B cell (primary cell): ENCODE results near the gene CRHR2. TPM values are rescaled to one million over a fixed set of nuclear protein-coding genes. Genes with fewer than 3 reads are reported as not detected.

Experiments used
- ATAC-seq: fragments of 200-7000 bp; cut with Tn5 transposase; one replicate; pipeline ENCODE4 v1.10.0; 2021; ENCODE audit warnings: low read depth, mild to moderate bottlenecking, moderate number of reproducible peaks, moderate library complexity
- CTCF ChIA-PET: fragments of 350-600 bp; sonication (Branson Sonifier 250); formaldehyde crosslinking; loops from one replicate; lab custom pipeline; 2021; ENCODE audit warnings: antibody characterized with exemption, inconsistent platforms; lab: Charles Lee
- POLR2A ChIA-PET: fragments of 350-600 bp; sonication (Branson Sonifier 250); formaldehyde crosslinking; loops from one replicate; lab custom pipeline; 2021; ENCODE audit warnings: antibody characterized with exemption; lab: Charles Lee
- DNase-seq: peaks from one replicate; pipeline ENCODE4 v3.0.0; 2013
- H2AFZ ChIP-seq: 2 replicates; pipeline ENCODE4 v1.6.1; 2012; ENCODE audit warnings: mild to moderate bottlenecking, low read depth, low read length; ENCODE audit not compliant: insufficient read depth, poor library complexity, severe bottlenecking
- H3K27ac ChIP-seq, 2 donors: 1 replicate in 1 of 2; 2 replicates in 1 of 2; pipeline ENCODE4 v1.5.1; 2012 to 2013; ENCODE audit warnings: low read length in 2 of 2, mild to moderate bottlenecking in 2 of 2, moderate library complexity in 1 of 2
- H3K27me3 ChIP-seq, 4 experiments: fragments of 200-600 bp in 1 of 4; sonication (generic) in 1 of 4; replicated peaks in 1 of 4; 1 replicate in 2 of 4; 2 replicates in 2 of 4; pipeline versions ENCODE4 v1.6.1 to v1.7.0; 2013 to 2016; ENCODE audit warnings: low read length in 3 of 4, mild to moderate bottlenecking in 2 of 4, mixed read lengths in 1 of 4, moderate library complexity in 1 of 4; ENCODE audit not compliant: insufficient read depth in 4 of 4, control insufficient read depth in 3 of 4; ENCODE audit errors: control extremely low read depth in 1 of 4
- H3K36me3 ChIP-seq, 2 experiments: replicated peaks in 1 of 2; 1 replicate in 1 of 2; 2 replicates in 1 of 2; pipeline versions ENCODE4 v1.6.1 to v1.7.1; 2013; ENCODE audit warnings: low read length in 1 of 2; ENCODE audit not compliant: insufficient read depth in 2 of 2, control insufficient read depth in 1 of 2; ENCODE audit errors: control extremely low read depth in 1 of 2, extremely low read depth in 1 of 2
- H3K4me1 ChIP-seq, 2 donors: fragments of 200-600 bp in 1 of 2; sonication (generic) in 1 of 2; 1 replicate in 1 of 2; 2 replicates in 1 of 2; pipeline versions ENCODE4 v1.5.1 to v1.6.1; 2013 to 2017; ENCODE audit warnings: low read length in 2 of 2; ENCODE audit not compliant: control insufficient read depth in 2 of 2, insufficient read depth in 2 of 2
- H3K4me2 ChIP-seq: replicated peaks from 2 replicates; pipeline ENCODE3; 2012; ENCODE audit warnings: mild to moderate bottlenecking, low read depth, low read length; ENCODE audit not compliant: poor library complexity, severe bottlenecking
- H3K4me3 ChIP-seq, 5 experiments: fragments of 200-600 bp in 1 of 5; sonication (generic) in 1 of 5; 1 replicate in 3 of 5; 2 replicates in 2 of 5; pipeline versions ENCODE4 v1.5.1 to v1.7.0; 2011 to 2016; ENCODE audit warnings: low read length in 4 of 5, mild to moderate bottlenecking in 4 of 5, low read depth in 2 of 5, control low read depth in 1 of 5, moderate library complexity in 1 of 5; ENCODE audit not compliant: insufficient read depth in 1 of 5; ENCODE audit errors: control extremely low read depth in 1 of 5, extremely low read depth in 1 of 5
- H3K79me2 ChIP-seq: fragments of 200-600 bp; sonication (generic); one replicate; pipeline ENCODE4 v1.6.0; 2016; ENCODE audit warnings: low read length; ENCODE audit not compliant: control insufficient read depth, insufficient read depth
- H3K9ac ChIP-seq: fragments of 200-600 bp; sonication (generic); 2 replicates; pipeline ENCODE4 v1.6.1; 2017; ENCODE audit warnings: mild to moderate bottlenecking, low read length, moderate library complexity
- H3K9me3 ChIP-seq, 3 donors: one replicate each; pipeline versions ENCODE4 v1.6.1 to v1.7.1; 2013; ENCODE audit warnings: low read length in 2 of 3; ENCODE audit not compliant: control insufficient read depth in 2 of 3, insufficient read depth in 1 of 3; ENCODE audit errors: control extremely low read depth in 1 of 3
- H4K20me1 ChIP-seq: 2 replicates; pipeline ENCODE4 v1.6.0; 2012; ENCODE audit warnings: mild to moderate bottlenecking, low read length; ENCODE audit not compliant: insufficient read depth, control insufficient read depth, poor library complexity, severe bottlenecking
- H3K27ac Mint-ChIP-seq: one replicate; pipeline ENCODE4 v1.8.0; 2021; ENCODE audit warnings: mixed read lengths
- H3K27me3 Mint-ChIP-seq: one replicate; pipeline ENCODE4 v1.8.0; 2021; ENCODE audit warnings: mixed read lengths
- H3K4me1 Mint-ChIP-seq: one replicate; pipeline ENCODE4 v1.8.0; 2021; ENCODE audit warnings: mixed read lengths
- H3K4me3 Mint-ChIP-seq: one replicate; pipeline ENCODE4 v1.8.0; 2021; ENCODE audit warnings: mixed read lengths
- H3K9me3 Mint-ChIP-seq: one replicate; pipeline ENCODE4 v1.8.0; 2022; ENCODE audit warnings: mixed read lengths; ENCODE audit not compliant: insufficient read depth
- CTCF ChIP-seq: fragments of 200-600 bp; IDR thresholded peaks from one replicate; pipeline ENCODE4 v1.8.0; 2022; ENCODE audit warnings: antibody characterized with exemption, mild to moderate bottlenecking
- EZH2 ChIP-seq: IDR thresholded peaks from 2 replicates; pipeline ENCODE4 v1.6.1; 2012; ENCODE audit warnings: borderline replicate concordance, low read depth, mild to moderate bottlenecking, moderate library complexity, low read length; ENCODE audit not compliant: insufficient read depth, poor library complexity, severe bottlenecking
- WGBS: methylation state at CpG from one replicate; pipeline ENCODE4 v1.1.5; 2013; ENCODE audit warnings: missing lambda C conversion rate; ENCODE audit not compliant: insufficient coverage; 5-methylcytosine and 5-hydroxymethylcytosine counted together
- intact Hi-C: fragments of 100-400 bp; cut with micrococcal nuclease; formaldehyde crosslinking; loops from one replicate; pipeline ENCODE4 v1.10.0; 2022
- polyA plus RNA-seq: library from polyadenylated mRNA; depleted of rRNA; stranded (reverse); fragments of >200 nt; gene quantifications from 2 replicates; pipeline ENCODE4 v1.2.3, GENCODE V29; 2012
- total RNA-seq, 2 donors: library from RNA; stranded (reverse); fragments of 120-200 nt in 1 of 2; gene quantifications; 1 replicate in 1 of 2; 2 replicates in 1 of 2; pipeline versions ENCODE4 v1.2.3 to v1.2.4, GENCODE V29; 2013 to 2022

Gene CRHR2
- total and polyA plus RNA-seq, 2 donors (not counting 1 experiment from before 2014, with no cell fraction given): not detected

DNA sequence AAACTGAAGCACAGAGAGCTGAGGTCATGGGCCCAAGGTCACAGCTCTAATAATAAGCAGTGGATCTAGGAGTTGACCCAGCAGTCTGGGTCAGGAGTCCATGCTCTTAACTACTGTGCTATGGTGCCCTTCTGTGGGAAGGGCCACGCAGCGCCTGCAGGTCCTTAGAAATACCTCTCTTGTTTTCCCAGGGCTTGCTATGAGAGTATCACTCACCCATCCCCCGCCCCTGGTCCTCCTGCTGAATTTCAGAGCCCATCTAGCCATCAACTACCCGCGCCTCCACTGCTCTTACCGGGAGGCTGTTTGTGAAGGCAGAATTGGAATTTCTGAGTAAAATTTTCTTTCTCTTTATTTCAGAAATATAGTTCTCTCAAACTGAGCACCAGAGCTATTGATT, 27.3 kb upstream of the CRHR2 start:
- Histone ChIP-seq H3K79me2 (no peaks in the 10 kb centered on the region), H4K20me1 (no peaks in the 10 kb centered on the region), H3K27ac (no peak overlapping the region), H2AFZ (no peak overlapping the region), H3K9me3 (peaks cover 0 to 4% (median 0%) of the 10 kb centered on the region in 3 donors), H3K4me2 (no peak overlapping the region), H3K36me3 (no peaks in the 10 kb centered on the region), H3K9ac (no peak overlapping the region), H3K4me1 (no peaks in the 10 kb centered on the region), H3K4me3 (no peak overlapping the region), H3K27me3 (no peaks in the 10 kb centered on the region)
- WGBS: no CpG with 5 or more reads among the region's 6 CpGs
- CTCF ChIA-PET: no interaction called here
- POLR2A ChIA-PET: no interaction called here
- H3K27ac Mint-ChIP-seq: no peak overlapping the region
- DNase-seq (no peak), ATAC-seq (no peak)
- no peak for TF ChIP-seq EZH2
- peaks cover 4% of the 10 kb centered on the region for H3K27me3 Mint-ChIP-seq
- H3K4me3 Mint-ChIP-seq: no peak overlapping the region
- no peaks in the 10 kb centered on the region for H3K9me3 Mint-ChIP-seq
- intact Hi-C loops: no loop called here
- no peaks in the 10 kb centered on the region for H3K4me1 Mint-ChIP-seq

- Mint-ChIP-seq H3K27me3 (peaks cover 4% of the 10 kb centered on the region), H3K4me3 (no peak overlapping the region), H3K27ac (no peak overlapping the region), H3K9me3 (no peaks in the 10 kb centered on the region), H3K4me1 (no peaks in the 10 kb centered on the region)
- peaks cover 0 to 4% (median 0%) of the 10 kb centered on the region in 3 donors for H3K9me3 ChIP-seq
- TF ChIP-seq CTCF (no peak), EZH2 (no peak)
- H2AFZ ChIP-seq: no peak overlapping the region
- H3K79me2 ChIP-seq: no peaks in the 10 kb centered on the region
- H3K4me3 ChIP-seq: no peak overlapping the region
- H3K27ac ChIP-seq: no peak overlapping the region
- no peaks in the 10 kb centered on the region for H3K4me1 ChIP-seq
- DNase-seq: no peak
- no peaks in the 10 kb centered on the region for H4K20me1 ChIP-seq
- 100% methylated on average over 1 of the region's 3 CpGs for WGBS
- no peaks in the 10 kb centered on the region for H3K36me3 ChIP-seq
- no peaks in the 10 kb centered on the region for H3K27me3 ChIP-seq
- ATAC-seq: no peak
- intact Hi-C loops: no loop called here
- ChIA-PET CTCF (interaction anchor here (1.0 kb wide), 1 partner anchor 31 kb away, joined by 3 read pairs; no protein-coding TSS in a partner anchor), POLR2A (no interaction called here)
- H3K9ac ChIP-seq: no peak overlapping the region
- no peak overlapping the region for H3K4me2 ChIP-seq
Observed at GRCh38 chr7:30708983-30709382, 26.7 kb upstream of the CRHR2 start.
